HAP-1 (cell line): ENCODE measurements around the gene GGA2.
"Not testable (repeated sequence)": the region's sequence is repeated elsewhere in the genome, so short reads cannot be mapped to it uniquely, and the experiment has no call there.

Experiments used
- DNase-seq, 2 experiments: peaks; one replicate each; pipeline ENCODE4 v3.0.0-alpha.2; 2016 to 2020; ENCODE audit warnings: low spot score in 2 of 2
- H3K27me3 ChIP-seq: fragments of 250-450 bp; sonication (Bioruptor Pico); 2 replicates; pipeline ENCODE4 v1.5.1; 2020; ENCODE audit warnings: low read depth, mild to moderate bottlenecking, moderate library complexity
- H3K36me3 ChIP-seq: fragments of 250-450 bp; sonication (Bioruptor Pico); replicated peaks from 2 replicates; pipeline ENCODE4 v1.5.1; 2020; ENCODE audit warnings: mild to moderate bottlenecking
- H3K4me1 ChIP-seq: fragments of 250-450 bp; sonication (Bioruptor Pico); 2 replicates; pipeline ENCODE4 v1.5.1; 2020; ENCODE audit warnings: mild to moderate bottlenecking
- H3K4me3 ChIP-seq: fragments of 250-450 bp; sonication (Bioruptor Pico); 2 replicates; pipeline ENCODE4 v1.5.1; 2020; ENCODE audit warnings: mild to moderate bottlenecking, moderate library complexity
- H3K9me3 ChIP-seq: fragments of 250-450 bp; sonication (Bioruptor Pico); 2 replicates; pipeline ENCODE4 v1.5.1; 2020; ENCODE audit warnings: mild to moderate bottlenecking, moderate library complexity
- in situ Hi-C: fragments of 300-500 bp; cut with MboI; formaldehyde crosslinking; loops from 3 replicates; pipeline ENCODE4 v1.14.3; 2020; ENCODE audit warnings: low sequenced_read_pairs, inconsistent platforms, mixed read lengths

Gene GGA2

GRCh38 chr16:23516366-23517137 is 6.3 kb upstream of the GGA2 start:
- H3K9me3 ChIP-seq = no peaks in the 10 kb centered on the region
- no peaks in the 10 kb centered on the region for H3K4me1 ChIP-seq
- H3K27me3 ChIP-seq = no peaks in the 10 kb centered on the region
- in situ Hi-C loops = no loop called here
- H3K36me3 ChIP-seq = peaks cover 20% of the 10 kb centered on the region
- no peak for DNase-seq
- H3K4me3 ChIP-seq = no peak overlapping the region

- in situ Hi-C loops = no loop called here
- no peak for DNase-seq
- Histone ChIP-seq H3K27me3 (no peaks in the 10 kb centered on the region), H3K36me3 (peaks cover 15% of the 10 kb centered on the region), H3K4me1 (no peaks in the 10 kb centered on the region), H3K9me3 (no peaks in the 10 kb centered on the region), H3K4me3 (no peak overlapping the region)
Observed at GRCh38 chr16:23515881-23516280, 5.6 kb upstream of the GGA2 start.

- no peaks in the 10 kb centered on the region for H3K9me3 ChIP-seq
- in situ Hi-C loops = no loop called here
- DNase-seq = no peak
- peaks cover 8% of the 10 kb centered on the region for H3K36me3 ChIP-seq
- no peaks in the 10 kb centered on the region for H3K4me1 ChIP-seq
- H3K27me3 ChIP-seq = no peaks in the 10 kb centered on the region
- H3K4me3 ChIP-seq = no peak overlapping the region
Observed at GRCh38 chr16:23514381-23515152, 4.3 kb upstream of the GGA2 start.

- H3K4me3 ChIP-seq = no peak overlapping the region
- H3K4me1 ChIP-seq = no peaks in the 10 kb centered on the region
- no peak for DNase-seq
- H3K27me3 ChIP-seq = no peaks in the 10 kb centered on the region
- H3K36me3 ChIP-seq = peaks cover 4% of the 10 kb centered on the region
- H3K9me3 ChIP-seq = no peaks in the 10 kb centered on the region
- in situ Hi-C loops = no loop called here
Observed at GRCh38 chr16:23512168-23512695, 1.9 kb upstream of the GGA2 start.

- DNase-seq = no peak
- no peak overlapping the region for H3K4me3 ChIP-seq
- H3K27me3 ChIP-seq = no peaks in the 10 kb centered on the region
- in situ Hi-C loops = no loop called here
- no peaks in the 10 kb centered on the region for H3K4me1 ChIP-seq
- peaks cover 4% of the 10 kb centered on the region for H3K36me3 ChIP-seq
- H3K9me3 ChIP-seq = no peaks in the 10 kb centered on the region
Observed at GRCh38 chr16:23511731-23512130, 1.4 kb upstream of the GGA2 start.

- in situ Hi-C loops, H3K36me3 ChIP-seq: not testable (repeated sequence)
Observed at GRCh38 chr16:23510915-23511270, 599 bp upstream of the GGA2 start.

GRCh38 chr16:23509782-23510163 is 521 bp downstream of the GGA2 start:
- Histone ChIP-seq H3K4me3 (peak overlapping the region; percentile 46), H3K9me3 (no peaks in the 10 kb centered on the region), H3K4me1 (0 out of 2 replicates have a peak, but pooled peaks cover 7% of the 10 kb centered on the region), H3K36me3 (peaks cover 12% of the 10 kb centered on the region), H3K27me3 (no peaks in the 10 kb centered on the region)
- in situ Hi-C loops = no loop called here
- peak; percentile 54 to 70 for DNase-seq

More at GRCh38 chr16:23510915-23511270, 599 bp upstream of the GGA2 start:
- not testable (repeated sequence) for H3K4me1 ChIP-seq, DNase-seq, H3K27me3 ChIP-seq, H3K9me3 ChIP-seq
- peak overlapping the region; percentile 46 for H3K4me3 ChIP-seq

- Histone ChIP-seq H3K4me3 (peak overlapping the region; percentile 46), H3K4me1 (0 out of 2 replicates have a peak, but pooled peaks cover 7% of the 10 kb centered on the region), H3K36me3 (peaks cover 13% of the 10 kb centered on the region), H3K27me3 (no peaks in the 10 kb centered on the region), H3K9me3 (no peaks in the 10 kb centered on the region)
- in situ Hi-C loops = no loop called here
- DNase-seq = no peak
Observed at GRCh38 chr16:23509441-23509754, 896 bp downstream of the GGA2 start.

- Histone ChIP-seq H3K27me3 (no peaks in the 10 kb centered on the region), H3K36me3 (peaks cover 13% of the 10 kb centered on the region), H3K4me3 (peak overlapping the region; percentile 46), H3K9me3 (no peaks in the 10 kb centered on the region), H3K4me1 (0 out of 2 replicates have a peak, but pooled peaks cover 7% of the 10 kb centered on the region)
- DNase-seq = peak in 1 of 2 experiments; percentile 54
- in situ Hi-C loops = no loop called here
Observed at GRCh38 chr16:23508589-23509440, 1.5 kb downstream of the GGA2 start.

GRCh38 chr16:23506606-23506994 is 3.7 kb downstream of the GGA2 start:
- Histone ChIP-seq H3K4me3 (no peak overlapping the region), H3K36me3 (peaks cover 13% of the 10 kb centered on the region), H3K27me3 (no peaks in the 10 kb centered on the region), H3K9me3 (no peaks in the 10 kb centered on the region), H3K4me1 (peaks cover 7% of the 10 kb centered on the region)
- no peak for DNase-seq
- in situ Hi-C loops = no loop called here

- Histone ChIP-seq H3K4me1 (peaks cover 9% of the 10 kb centered on the region), H3K36me3 (peaks cover 13% of the 10 kb centered on the region), H3K27me3 (no peaks in the 10 kb centered on the region), H3K9me3 (no peaks in the 10 kb centered on the region), H3K4me3 (no peak overlapping the region)
- in situ Hi-C loops = no loop called here
- DNase-seq = no peak
Observed at GRCh38 chr16:23505671-23506605, 4.4 kb downstream of the GGA2 start.

- Histone ChIP-seq H3K4me3 (no peak overlapping the region), H3K36me3 (peaks cover 13% of the 10 kb centered on the region), H3K4me1 (peaks cover 9% of the 10 kb centered on the region)
Observed at GRCh38 chr16:23505180-23505665, 5.1 kb downstream of the GGA2 start.

More at GRCh38 chr16:23505180-23505665, 5.1 kb downstream of the GGA2 start:
- Histone ChIP-seq H3K27me3 (no peaks in the 10 kb centered on the region), H3K9me3 (no peaks in the 10 kb centered on the region)
- no peak for DNase-seq
- in situ Hi-C loops = no loop called here
